Measurements from ENCODE around the gene FLNB.

The FLNB gene

GRCh38 chr3:58082047-58082446 lies 73.8 kb downstream of the FLNB start:
- no peak for DNase-seq

- DNase-seq: no peak
Observed at GRCh38 chr3:58084166-58084565, 75.9 kb downstream of the FLNB start.

DNA sequence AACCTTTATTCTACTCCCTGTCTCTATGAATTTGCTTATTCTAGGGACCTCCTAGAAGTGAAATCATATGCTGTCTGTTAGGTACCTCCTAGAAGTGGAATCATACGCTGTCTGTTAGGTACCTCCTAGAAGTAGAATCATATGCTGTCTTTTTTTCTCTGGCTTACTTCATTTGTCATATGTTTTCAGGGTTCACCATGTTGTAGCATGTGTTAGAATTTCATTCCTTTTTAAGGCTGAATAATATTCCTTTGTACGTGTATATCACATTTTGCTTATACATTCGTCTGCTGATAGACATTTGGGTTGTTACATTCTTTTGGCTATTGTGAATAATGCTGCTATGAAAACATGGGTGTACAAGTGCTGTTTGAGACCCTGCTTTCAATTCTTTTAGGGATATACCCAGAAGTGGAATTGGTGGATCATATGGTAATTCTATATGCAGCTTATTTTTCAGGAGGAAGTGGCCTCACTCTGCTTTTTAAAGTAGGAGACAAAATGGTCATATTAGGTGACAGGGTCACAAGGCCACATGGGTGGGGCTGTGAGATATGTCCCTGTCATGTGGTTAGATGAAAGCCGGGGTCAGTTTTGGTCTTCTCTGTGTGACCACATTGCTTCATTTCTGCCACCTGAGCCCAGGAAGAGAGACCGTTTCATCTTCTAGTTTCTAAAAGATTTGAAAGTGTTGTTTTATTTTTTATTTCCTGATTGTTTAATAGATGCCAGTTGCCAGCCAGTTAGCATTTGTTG lies 76.7 kb downstream of the FLNB start:
- no peak for DNase-seq

DNA sequence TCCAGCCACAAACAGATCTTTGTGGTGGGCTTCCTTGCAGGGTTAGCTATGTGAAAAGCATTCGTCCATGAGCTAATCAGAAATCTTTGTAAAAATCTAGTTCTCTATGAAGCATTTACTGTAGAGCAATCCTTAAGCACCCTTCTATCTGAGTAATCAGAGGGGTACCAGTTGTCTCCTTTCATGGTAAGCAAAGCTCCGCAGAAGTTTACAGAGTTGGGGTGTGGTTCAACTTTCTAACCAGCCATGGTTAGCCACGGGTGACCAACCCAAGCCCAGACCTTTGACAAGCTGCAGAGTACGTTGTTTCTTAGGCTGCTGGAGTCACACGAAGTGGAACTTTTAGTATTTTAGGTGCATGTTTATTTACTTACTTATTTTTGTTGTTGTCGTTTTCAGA lies 77.4 kb downstream of the FLNB start:
- no peak for DNase-seq

DNA sequence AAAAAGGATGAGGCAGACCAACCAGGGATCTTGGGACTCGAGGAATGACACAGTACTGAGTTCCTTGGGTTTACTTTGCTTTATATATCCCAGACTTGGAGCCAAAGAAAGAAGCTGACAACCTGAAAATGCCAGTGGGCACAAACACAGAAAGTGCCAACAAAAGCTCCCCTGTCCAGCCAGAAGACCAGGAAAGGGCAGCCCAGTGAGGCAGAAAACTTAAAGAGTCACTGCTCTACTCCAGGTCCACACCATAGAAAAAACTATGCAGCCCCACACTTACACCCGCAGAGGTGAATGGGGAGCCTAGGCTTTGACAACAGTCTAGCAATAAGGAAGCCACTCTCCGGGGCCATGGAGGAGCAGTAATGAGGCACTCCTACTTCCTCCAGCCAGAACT lies 80.3 kb downstream of the FLNB start:
- no peak for DNase-seq

- DNase-seq: no peak
Observed at GRCh38 chr3:58090351-58090750, 82.1 kb downstream of the FLNB start.

- DNase-seq: no peak
Observed at GRCh38 chr3:58092521-58092920, 84.3 kb downstream of the FLNB start.

DNA sequence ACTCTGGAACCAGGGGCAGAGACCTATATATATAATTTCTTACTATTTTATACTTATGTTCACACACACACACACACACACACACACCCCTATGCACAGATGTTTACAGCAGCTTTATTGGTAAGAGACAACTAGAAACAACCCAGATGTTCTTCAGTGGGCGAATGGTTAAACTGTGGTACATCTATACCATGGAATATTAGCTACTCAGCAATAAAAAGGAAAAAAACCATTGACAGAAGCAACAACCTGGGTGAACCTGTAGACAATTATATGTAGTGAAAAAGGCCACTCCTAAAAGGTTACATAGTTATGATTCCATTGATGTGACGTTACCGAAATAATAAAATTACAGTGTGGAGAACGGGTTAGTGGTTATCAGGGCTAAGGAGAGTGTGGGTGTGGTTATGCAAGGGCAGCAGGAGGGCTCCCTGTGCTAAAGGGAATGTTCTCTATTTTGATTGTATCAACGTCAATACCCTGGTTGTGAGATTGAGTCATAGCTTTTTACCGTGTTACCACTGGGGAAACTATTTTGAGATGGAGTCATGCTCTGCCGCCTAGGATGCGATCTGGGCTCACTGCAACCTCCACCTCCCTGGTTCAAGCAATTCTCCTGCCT lies 85.5 kb downstream of the FLNB start:
- DNase-seq: no peak

GRCh38 chr3:58094657-58095056 lies 86.4 kb downstream of the FLNB start:
- DNase-seq: no peak

DNA sequence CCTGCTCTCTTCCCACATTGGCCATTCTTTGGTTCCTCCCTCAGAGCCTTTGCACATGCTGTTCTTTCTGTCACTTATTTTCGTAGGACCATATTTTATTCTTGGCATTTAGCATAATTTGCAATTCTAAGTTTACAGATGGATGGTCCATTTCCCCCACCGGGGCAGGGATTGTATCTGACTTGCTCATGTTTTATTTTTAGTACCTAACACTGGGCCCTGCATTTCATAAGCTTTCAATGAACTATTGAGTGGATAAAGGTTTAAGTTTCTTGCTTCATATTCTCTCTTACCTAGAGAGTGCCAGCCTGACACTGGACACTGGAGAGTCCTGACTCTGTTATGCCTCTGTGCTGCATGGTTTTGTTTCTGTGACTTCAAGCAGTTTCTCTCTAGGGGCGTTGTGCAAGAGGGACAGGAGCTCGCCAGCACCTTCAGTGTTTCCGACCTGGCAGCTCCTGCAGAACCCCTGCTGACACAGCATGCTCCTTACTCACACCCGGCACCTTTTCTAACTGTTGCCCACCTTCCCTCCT lies 87.4 kb downstream of the FLNB start:
- no peak for DNase-seq

DNA sequence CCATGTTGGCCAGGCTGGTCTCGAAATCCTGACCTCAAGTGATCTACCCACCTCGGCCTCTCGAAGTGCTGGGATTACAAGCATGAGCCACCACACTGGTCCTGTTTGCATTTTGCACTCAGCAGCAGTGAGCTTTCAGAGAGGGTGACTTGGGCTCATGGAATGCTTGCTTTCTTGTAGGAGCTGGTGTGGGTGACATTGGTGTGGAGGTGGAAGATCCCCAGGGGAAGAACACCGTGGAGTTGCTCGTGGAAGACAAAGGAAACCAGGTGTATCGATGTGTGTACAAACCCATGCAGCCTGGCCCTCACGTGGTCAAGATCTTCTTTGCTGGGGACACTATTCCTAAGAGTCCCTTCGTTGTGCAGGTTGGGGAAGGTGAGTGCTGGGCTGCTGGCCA lies 90.3 kb downstream of the FLNB start:
- no peak for DNase-seq

DNA sequence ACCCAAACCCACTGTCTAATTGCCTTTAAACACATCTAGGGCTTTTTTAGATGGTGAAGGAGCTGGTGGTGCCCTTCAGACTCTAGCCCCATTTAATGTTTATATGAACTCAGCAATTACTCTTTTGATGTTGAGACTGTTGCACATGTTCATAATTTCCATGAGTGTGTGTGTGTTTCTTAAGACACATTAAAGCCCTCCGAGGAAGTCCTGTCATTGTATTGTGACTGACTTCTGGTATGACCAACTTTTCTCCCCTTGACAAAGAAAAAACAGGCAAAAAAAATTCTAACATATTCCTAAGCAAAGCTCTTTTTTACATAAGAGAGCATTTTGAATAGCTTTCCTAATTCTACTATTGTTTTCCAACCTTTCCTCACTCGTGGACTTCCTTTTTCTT lies 91.6 kb downstream of the FLNB start:
- no peak for DNase-seq

- no peak for DNase-seq
Observed at GRCh38 chr3:58101499-58102389, 93.5 kb downstream of the FLNB start.

DNA sequence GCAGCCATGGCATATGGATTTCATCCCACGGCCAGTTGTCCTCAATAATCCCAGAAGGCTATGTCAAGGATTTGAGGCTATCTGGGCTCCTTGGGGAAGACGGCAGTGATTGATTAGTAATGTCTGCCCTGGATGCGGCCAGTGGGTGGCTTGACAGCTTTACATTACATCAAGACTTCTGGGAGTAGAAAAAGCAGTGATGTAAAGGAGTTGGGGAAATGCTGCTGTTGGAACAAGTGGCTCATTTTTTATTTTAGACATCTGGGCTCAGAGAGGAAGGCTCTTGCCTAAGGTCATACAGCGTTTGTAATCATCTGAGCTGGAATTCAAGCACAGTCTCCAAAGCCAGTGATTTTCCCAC lies 94.1 kb downstream of the FLNB start:
- DNase-seq: no peak

GRCh38 chr3:58102976-58103451 lies 94.8 kb downstream of the FLNB start:
- no peak for DNase-seq

DNA sequence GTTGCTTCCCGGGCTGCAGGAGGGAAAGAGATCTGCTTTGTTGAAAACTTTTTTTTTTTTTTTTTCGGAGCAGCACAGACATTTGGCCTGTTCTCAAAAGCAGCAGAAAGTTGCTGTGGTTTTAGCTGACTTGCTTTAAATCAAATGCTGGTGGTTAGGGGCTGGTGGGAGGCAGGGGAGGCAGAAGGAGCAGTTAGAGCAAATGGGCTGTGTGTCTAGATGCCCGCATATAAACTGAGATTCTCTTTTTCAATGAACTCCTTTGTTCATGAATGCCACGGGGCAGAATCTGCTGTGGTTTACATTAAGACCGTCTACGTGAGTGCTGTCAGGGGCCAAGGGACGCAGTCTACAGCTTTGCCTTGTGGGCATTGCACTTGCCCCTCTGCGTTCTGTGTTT lies 95.9 kb downstream of the FLNB start:
- no peak for DNase-seq

DNA sequence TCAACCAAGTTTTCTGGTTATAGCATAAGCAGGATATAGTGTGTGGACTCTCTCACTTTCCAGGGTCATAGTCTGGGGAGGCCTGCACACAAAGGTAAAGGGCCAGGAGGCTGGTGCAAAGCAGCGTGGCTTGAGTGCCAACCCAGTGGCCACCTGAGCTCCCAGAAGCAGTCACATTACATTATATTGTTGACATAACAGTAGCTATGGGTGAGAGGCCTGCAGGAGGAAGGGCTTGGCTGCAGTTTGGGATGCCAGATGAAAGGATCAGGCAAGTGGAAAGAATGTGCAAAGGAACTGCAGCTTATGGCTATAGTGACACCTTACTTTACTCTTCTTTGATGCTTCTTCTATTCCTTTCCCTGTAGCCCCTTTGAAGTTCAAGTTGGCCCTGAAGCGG lies 96.5 kb downstream of the FLNB start:
- no peak for DNase-seq

GRCh38 chr3:58105196-58105595 lies 97.0 kb downstream of the FLNB start:
- DNase-seq: no peak

GRCh38 chr3:58106061-58106460 lies 97.8 kb downstream of the FLNB start:
- no peak for DNase-seq

DNA sequence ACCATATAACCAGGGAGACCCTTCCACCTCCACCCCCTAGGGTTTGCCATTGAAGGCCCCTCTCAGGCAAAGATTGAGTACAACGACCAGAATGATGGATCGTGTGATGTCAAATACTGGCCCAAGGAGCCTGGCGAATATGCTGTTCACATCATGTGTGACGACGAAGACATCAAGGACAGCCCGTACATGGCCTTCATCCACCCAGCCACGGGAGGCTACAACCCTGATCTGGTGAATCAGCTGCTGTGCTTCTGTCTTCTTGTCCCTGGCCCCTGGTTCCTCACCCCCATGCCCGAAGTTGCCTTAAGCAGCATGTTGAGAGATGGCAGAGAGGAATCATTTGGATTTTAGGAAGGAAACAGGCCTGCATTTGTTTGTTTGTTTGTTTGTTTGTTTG lies 98.4 kb downstream of the FLNB start:
- DNase-seq: no peak

DNA sequence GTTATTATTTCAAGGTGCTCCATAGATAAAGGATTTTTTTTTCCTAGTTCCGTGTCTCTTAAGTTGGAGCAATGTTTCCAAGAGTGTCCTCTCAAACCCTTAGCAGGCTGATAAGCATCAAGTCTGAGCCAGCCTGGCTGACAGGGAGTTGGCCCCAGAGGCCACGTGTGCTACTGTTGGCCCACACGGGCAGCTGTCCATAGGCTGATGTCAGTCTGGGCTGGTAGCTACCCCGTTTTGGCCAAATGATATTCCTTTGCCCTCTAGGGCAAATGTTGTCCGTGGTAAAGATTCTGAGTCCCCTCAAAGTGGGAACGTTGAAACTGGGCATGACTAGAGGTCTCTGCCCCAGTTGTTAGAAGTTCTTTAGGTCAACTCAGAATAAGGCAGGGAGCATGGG lies 99.4 kb downstream of the FLNB start:
- no peak for DNase-seq

DNA sequence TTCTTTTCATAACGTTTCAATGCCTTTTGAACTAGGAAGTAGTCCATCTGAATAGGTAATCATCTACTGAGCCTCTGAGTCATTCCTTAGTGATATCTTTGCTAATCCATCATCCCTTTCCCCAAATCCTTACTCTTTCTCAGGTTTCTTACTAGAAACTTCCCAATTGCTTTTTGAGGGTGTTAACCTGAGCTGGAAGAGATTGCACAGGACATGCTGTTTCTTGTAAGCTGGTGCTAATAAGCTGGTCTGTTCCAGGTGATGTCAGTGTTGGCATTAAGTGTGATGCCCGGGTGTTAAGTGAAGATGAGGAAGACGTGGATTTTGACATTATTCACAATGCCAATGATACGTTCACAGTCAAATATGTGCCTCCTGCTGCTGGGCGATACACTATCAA lies 101.5 kb downstream of the FLNB start:
- no peak for DNase-seq

DNA sequence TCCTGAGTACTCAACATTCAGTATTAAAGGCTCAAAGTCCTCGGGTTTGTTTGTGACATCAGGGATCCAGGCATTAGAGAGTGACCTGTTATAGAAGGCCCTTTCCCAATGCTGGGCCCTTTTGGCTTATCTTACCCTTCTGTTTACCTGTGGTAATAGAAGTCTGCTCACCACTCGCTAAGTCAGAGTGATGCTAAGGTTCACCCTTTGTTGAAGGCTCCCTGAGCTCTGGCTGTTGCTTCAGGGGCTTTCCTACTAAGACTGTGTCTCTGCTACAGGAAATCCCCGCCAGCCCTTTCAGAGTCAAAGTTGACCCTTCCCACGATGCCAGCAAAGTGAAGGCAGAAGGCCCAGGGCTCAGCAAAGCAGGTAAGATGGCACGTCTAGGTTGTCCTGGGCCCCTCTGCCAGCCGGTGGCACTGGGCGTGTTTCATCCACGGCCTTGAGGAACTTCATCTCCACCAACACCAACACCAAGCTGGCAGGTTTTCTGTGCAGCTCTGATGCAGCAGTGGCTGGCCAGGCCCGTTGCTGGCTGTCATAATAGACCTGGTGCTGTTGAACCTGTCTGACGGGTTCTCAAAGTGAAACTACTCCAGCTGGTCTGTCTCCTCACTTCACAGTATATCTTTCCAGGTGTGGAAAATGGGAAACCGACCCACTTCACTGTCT lies 103.4 kb downstream of the FLNB start:
- no peak for DNase-seq
